Cardiac septum (tissue), 1 donor: ENCODE data around the gene AADACL2. TPM values are rescaled to one million over a fixed set of nuclear protein-coding genes. Genes with fewer than 3 reads are reported as not detected.

ENCODE experiments used
- DNase-seq: peaks from one replicate; pipeline ENCODE4 v3.0.0-alpha.2; 2020; ENCODE audit warnings: low spot score
- intact Hi-C: fragments of 100-400 bp; cut with DNase I; formaldehyde crosslinking; loops from one replicate; pipeline ENCODE4 v1.14.0; 2022
- long read RNA-seq: library from polyadenylated mRNA; unstranded; transcript quantifications from one replicate; pipeline ENCODE4 v2.0.0, GENCODE V29; 2021
- total RNA-seq: library from RNA; stranded (reverse); fragmentation: NEBNext Ultra II Directional; extraction: Animal tissue kit (Norgen Biotek cat#: 25700); gene quantifications from one replicate; pipeline ENCODE4 v1.2.1, GENCODE V29; 2021
- donor health status: DM: no; HTN: no; CAD: no.

AADACL2 gene, protein sequence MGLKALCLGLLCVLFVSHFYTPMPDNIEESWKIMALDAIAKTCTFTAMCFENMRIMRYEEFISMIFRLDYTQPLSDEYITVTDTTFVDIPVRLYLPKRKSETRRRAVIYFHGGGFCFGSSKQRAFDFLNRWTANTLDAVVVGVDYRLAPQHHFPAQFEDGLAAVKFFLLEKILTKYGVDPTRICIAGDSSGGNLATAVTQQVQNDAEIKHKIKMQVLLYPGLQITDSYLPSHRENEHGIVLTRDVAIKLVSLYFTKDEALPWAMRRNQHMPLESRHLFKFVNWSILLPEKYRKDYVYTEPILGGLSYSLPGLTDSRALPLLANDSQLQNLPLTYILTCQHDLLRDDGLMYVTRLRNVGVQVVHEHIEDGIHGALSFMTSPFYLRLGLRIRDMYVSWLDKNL
- not detected for total RNA-seq
- long read RNA-seq, result 0 reads

DNA sequence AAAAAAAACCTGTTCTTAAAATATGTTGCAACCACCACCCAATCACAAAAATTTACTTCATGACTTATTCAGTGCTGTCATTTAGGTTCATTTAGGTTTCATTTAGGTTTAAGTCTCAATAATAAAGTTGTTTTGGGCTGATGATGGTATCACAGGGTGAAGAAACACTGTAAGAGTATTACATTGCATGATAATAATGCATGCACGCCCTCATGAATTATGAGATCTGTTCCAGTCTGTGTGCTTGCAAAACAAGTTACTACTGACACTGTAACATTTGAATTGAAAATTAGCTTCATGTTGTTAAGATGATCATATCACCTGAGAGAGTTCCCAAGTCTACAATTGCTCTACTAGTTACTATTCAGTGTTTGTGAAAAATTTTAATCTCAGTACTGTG is at the start of gene AADACL2:
Gene AADACL2 (plus strand): TSS at position 315 of the 400 bp plus-strand sequence. CDS start 109 bp downstream, outside the sequence.
- intact Hi-C loops, result no loop called here

DNA sequence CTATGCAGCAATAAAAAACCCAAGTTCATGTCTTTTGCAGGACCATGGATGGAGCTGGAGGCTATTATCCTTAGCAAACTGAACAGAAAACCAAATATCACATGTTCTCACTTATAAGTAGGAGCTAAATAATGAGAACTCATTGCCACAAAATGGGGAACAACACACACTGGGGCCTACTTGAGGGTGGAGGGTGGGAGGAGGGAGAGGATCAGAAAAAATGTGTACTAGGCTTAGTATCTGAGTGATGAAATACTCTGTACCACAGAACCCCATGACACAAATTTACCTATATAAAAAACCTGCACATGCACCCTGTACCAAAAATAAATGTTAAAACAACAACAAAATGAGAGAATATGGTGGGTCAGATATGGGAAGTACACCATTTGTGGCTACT is 49.6 kb upstream of the AADACL2 start:
- no peak for DNase-seq
- intact Hi-C loops, result no loop called here

More for the DNA sequence above, at the start of gene AADACL2:
- DNase-seq, result no peak

GRCh38 chr3:151686257-151686656 is 47.5 kb upstream of the AADACL2 start:
- intact Hi-C loops, result no loop called here
- DNase-seq, result no peak

- no peak for DNase-seq
- intact Hi-C loops, result no loop called here
These were observed 46.7 kb upstream of the AADACL2 start for GRCh38 chr3:151687076-151687475.

DNA sequence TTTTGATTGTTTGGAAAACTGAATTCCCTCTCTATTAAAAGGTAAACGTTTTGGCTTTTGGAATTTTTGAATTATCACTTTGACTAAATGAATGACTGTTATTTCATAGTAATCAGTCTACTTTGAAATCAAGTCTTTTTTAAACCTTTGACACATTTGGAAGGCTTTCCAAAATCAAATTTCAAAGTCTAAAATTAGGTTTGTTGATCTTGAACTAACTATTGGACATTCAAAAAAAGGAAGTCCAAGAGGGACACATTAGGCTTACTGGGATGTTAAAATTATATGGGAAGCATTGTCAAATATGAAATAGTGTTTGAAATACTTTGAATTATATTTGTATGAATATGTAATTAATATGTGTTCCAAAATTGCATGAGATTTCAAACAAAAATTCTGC is 45.2 kb upstream of the AADACL2 start:
- DNase-seq, result no peak
- intact Hi-C loops, result no loop called here

DNA sequence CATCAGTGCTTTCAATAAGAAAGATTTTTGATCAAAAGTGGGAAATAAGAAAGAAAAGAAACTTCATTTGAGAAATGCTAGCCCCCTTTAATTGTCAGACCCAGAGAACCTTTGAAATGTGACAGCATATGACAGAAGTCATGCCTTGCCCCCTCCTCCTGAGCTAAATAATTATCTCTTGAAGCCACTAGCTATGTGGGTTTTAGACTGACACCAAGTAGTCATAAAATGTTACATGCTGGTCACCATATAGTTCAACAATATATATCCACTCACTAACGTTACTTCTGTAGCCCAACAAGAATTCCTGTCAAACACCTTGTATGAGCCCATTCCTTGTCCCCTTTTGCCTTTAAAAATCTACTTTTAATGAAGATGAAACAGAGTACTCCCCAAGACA is 43.1 kb upstream of the AADACL2 start:
- DNase-seq, result no peak
- intact Hi-C loops, result no loop called here

GRCh38 chr3:151697496-151697895 is 36.2 kb upstream of the AADACL2 start:
- no peak for DNase-seq
- intact Hi-C loops, result no loop called here

GRCh38 chr3:151707216-151707615 is 26.5 kb upstream of the AADACL2 start:
- DNase-seq, result no peak
- intact Hi-C loops, result no loop called here

DNA sequence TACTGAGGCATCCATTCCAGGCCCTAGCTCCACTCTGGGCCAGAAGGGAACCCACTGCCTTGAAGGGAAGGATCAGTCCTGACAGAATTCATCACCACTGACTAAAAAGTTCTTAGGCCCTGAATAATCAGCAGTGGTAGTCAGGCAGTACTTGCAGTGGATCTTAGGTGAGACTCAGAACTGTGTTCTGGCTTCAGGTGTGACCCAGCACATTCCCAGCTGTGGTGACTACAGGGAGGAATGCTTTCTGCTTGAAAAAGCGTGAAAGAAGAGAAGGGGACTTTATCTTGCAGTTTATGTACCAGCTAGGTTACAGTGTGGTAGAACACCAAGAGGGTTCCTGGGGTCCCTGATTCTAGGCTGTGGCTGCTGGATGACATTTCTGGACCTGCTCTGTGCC is 24.9 kb upstream of the AADACL2 start:
- no peak for DNase-seq
- intact Hi-C loops, result no loop called here

- DNase-seq, result no peak
- intact Hi-C loops, result no loop called here
These were observed 23.9 kb upstream of the AADACL2 start for GRCh38 chr3:151709847-151710246.

DNA sequence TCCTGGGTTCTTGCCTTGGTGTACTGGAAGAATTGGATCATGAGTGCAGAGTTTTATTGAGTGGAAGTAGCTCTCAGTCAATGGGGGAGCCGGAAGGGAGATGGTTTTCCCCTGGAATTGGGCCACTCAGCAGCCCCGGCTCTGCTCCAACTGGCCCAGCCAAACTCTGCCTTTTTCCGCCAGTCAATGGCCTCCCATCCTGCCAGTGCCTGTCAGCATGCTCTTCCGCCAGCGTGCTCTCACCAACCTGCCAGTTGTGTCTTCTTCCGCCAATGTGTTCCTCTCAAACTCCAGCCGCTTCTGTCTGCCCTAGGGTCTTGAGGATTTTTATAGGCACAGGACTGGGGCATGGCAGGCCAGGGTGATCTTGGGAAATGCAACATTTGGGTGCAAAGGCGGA is 12.4 kb upstream of the AADACL2 start:
- intact Hi-C loops, result no loop called here

GRCh38 chr3:151722856-151723255 is 10.9 kb upstream of the AADACL2 start:
- intact Hi-C loops, result no loop called here
- DNase-seq, result no peak

More for the DNA sequence above, 12.4 kb upstream of the AADACL2 start:
- no peak for DNase-seq

GRCh38 chr3:151724576-151725562 is 8.9 kb upstream of the AADACL2 start:
- intact Hi-C loops, result no loop called here
- no peak for DNase-seq

DNA sequence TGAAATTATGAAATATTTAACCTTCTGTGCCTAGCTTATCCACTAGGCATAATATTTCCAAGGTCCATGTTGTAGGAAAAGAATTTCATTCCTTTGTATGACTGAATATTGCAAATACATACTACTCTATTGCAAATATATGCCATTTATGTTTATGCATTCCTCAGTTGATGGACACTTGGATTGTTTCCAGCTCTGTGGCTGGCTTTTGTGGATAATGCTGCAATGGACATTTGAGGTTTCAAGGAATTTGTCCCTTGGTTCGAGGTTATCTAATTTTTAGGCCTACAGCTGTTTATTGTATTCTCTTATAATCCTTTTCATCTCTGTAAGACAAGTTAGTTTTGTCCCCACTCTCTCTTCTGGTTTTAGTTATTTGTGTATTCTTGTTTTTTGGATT is 7.7 kb upstream of the AADACL2 start:
- DNase-seq, result no peak
- intact Hi-C loops, result no loop called here

DNA sequence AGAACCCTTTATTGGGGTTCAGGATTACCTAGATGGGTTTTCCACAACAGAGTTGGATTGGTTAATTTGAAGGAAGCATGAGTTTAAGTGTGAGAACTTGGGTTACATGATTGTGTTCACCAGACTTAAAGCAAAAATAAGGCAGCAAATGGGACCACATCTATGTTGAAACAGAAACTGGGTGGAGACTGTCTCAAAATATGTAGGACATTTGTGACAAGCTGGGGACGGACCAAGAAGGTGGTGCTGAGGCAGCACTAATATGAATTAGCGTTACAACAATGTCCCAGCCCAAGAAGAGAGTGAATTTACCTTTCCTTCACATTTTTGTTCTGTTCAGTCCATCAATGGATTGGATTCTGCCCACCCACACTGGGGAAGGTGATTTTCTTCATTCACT is 866 bp upstream of the AADACL2 start:
- no peak for DNase-seq
- intact Hi-C loops, result no loop called here

DNA sequence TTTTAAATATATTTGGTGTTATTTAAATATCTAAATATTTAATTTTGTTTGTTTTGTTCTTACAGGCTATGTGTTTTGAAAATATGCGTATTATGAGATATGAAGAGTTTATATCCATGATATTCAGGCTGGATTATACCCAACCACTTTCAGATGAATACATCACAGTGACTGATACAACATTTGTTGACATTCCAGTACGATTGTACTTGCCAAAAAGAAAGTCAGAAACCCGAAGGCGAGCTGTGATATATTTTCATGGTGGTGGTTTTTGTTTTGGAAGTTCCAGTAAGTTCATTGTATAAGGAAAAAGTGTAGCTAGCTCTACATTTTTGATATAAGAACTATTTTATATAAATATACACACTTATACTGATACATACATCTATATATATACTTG is 6.9 kb downstream of the AADACL2 start:
- DNase-seq, result no peak
- intact Hi-C loops, result no loop called here

DNA sequence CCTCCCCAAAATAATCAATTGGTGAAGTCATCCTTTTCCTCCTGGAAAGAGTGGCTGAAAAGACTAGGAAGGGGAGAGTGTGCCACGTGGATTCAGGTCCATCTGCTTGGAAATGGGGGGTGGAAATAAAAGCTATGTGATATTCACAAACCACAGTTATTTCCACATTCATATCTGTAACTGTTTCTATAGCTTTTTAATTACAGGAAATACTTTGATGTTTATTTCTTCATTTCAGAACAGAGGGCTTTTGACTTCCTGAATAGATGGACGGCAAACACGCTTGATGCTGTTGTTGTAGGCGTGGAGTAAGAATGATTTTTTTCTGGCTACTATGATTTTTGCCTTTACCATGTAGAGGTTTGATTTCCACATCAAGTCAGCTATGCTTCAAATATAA is 10.1 kb downstream of the AADACL2 start:
- intact Hi-C loops, result no loop called here
- no peak for DNase-seq

DNA sequence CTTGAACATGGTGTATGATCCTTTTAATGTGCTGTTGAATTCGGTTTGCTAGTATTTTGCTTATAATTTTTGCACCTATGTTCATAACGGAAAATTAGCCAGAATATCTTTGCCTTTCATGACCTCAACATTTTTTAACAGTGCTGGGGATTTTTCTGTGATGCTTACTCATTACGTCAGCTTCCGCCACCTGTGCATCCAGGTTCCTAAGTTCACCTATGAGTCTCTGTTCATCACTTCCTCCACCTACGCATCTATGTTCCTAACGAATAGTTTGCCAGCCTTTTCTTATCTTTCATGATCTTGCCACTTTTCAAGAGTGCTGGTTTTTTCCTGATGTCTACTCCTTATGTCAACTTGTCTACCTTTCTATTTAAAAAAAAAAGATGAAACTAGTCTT is 16.5 kb downstream of the AADACL2 start:
- intact Hi-C loops, result no loop called here
- no peak for DNase-seq

DNA sequence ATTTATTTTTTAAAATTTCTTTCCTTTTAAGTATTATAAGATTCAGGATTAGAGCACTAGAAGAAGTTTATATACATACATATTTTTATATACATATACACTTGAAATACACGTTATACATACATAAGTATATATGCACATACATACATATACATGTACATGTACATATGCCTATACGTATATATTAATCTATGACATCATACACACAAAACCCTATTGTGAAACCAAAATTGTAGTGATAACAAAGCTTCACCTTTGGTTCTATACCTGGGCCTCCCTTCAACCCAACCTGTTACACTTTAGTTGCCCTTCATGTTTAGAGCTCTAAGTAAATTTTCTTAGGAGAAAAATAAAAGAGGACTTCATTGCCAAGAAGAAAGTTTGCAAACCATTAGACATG is 17.0 kb downstream of the AADACL2 start:
- intact Hi-C loops, result no loop called here
- DNase-seq, result no peak

DNA sequence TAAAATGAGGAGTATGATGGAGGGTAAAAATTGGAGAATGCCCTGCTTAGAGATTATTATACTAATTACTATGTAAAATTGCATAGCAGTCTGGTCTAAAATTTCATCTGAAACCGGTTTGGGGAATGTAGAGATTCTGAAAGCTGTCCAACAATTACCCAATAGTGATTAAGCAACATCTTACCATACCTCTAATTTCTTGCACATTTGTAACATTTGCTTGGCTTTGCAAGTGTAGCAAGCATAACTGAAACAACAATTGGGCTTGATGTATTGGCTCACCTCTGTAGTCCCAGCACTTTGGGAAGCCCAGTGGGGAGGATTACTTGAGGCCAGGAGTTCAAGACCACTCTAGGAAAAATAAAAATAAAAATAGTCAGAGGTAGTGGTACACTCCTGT is 17.4 kb downstream of the AADACL2 start:
- intact Hi-C loops, result no loop called here
- DNase-seq, result no peak

- no peak for DNase-seq
- intact Hi-C loops, result no loop called here
These were observed 20.1 kb downstream of the AADACL2 start for GRCh38 chr3:151753846-151754245.
